Loucy (cell line): ENCODE data around the gene XXYLT1.

Experiments
- H2AFZ ChIP-seq: fragments of 200-600 bp; sonication (generic); 2 replicates; pipeline ENCODE4 v1.6.0; 2016; ENCODE audit warnings: antibody characterized with exemption, mild to moderate bottlenecking, low read length, moderate library complexity
- H3F3A ChIP-seq: fragments of 200-600 bp; 2 replicates; pipeline ENCODE4 v1.6.0; 2016; ENCODE audit warnings: antibody characterized with exemption, low read depth, mild to moderate bottlenecking
- H3K27me3 ChIP-seq: fragments of 200-600 bp; sonication (generic); 2 replicates; pipeline ENCODE4 v1.6.1; 2014; ENCODE audit warnings: low read length, mild to moderate bottlenecking; ENCODE audit not compliant: insufficient read depth, poor library complexity, severe bottlenecking
- H3K36me3 ChIP-seq: fragments of 200-600 bp; sonication (generic); 2 replicates; pipeline ENCODE4 v1.6.1; 2016; ENCODE audit warnings: low read length; ENCODE audit not compliant: insufficient read depth
- H3K4me1 ChIP-seq: fragments of 200-600 bp; sonication (generic); 2 replicates; pipeline ENCODE4 v1.5.1; 2014; ENCODE audit warnings: low read length, mild to moderate bottlenecking; ENCODE audit not compliant: insufficient read depth, poor library complexity, severe bottlenecking
- H3K4me2 ChIP-seq: fragments of 200-600 bp; sonication (generic); 2 replicates; pipeline ENCODE4 v1.6.0; 2014; ENCODE audit warnings: antibody characterized with exemption, low read length, low read depth, mild to moderate bottlenecking; ENCODE audit not compliant: poor library complexity, severe bottlenecking
- H3K4me3 ChIP-seq: fragments of 200-600 bp; sonication (generic); 2 replicates; pipeline ENCODE4 v1.5.1; 2014; ENCODE audit warnings: low read length, mild to moderate bottlenecking, mixed read lengths; ENCODE audit not compliant: poor library complexity, severe bottlenecking
- H3K79me2 ChIP-seq: fragments of 200-600 bp; sonication (generic); 2 replicates; pipeline ENCODE4 v1.6.1; 2014; ENCODE audit warnings: low read length; ENCODE audit not compliant: insufficient read depth
- H3K9ac ChIP-seq: fragments of 200-600 bp; sonication (generic); 2 replicates; pipeline ENCODE4 v1.6.0; 2014; ENCODE audit warnings: mild to moderate bottlenecking, low read depth, low read length, moderate library complexity; ENCODE audit not compliant: poor library complexity, severe bottlenecking
- H3K9me2 ChIP-seq: fragments of 200-600 bp; sonication (generic); replicated peaks from 2 replicates; pipeline ENCODE4 v1.6.1; 2016; ENCODE audit warnings: low read depth, low read length, mixed read lengths
- H3K9me3 ChIP-seq: fragments of 200-600 bp; sonication (generic); 2 replicates; pipeline ENCODE4 v1.6.1; 2014; ENCODE audit warnings: mild to moderate bottlenecking, antibody characterized with exemption, low read length, low read depth; ENCODE audit not compliant: insufficient read depth
- H4K20me1 ChIP-seq: fragments of 200-600 bp; sonication (generic); 2 replicates; pipeline ENCODE4 v1.6.0; 2014; ENCODE audit warnings: antibody characterized with exemption, low read length, mild to moderate bottlenecking; ENCODE audit not compliant: insufficient read depth, poor library complexity, severe bottlenecking
- CTCF ChIP-seq: fragments of 200-600 bp; sonication (generic); conservative IDR thresholded peaks from 2 replicates; pipeline ENCODE4 v1.5.1; 2014; ENCODE audit warnings: mild to moderate bottlenecking, antibody characterized with exemption, low read length
- EZH2phosphoT487 ChIP-seq: fragments of 200-600 bp; IDR thresholded peaks from 2 replicates; pipeline ENCODE4 v1.6.1; 2018; ENCODE audit warnings: antibody characterized with exemption, mild to moderate bottlenecking, moderate library complexity, borderline replicate concordance

The XXYLT1 gene

DNA sequence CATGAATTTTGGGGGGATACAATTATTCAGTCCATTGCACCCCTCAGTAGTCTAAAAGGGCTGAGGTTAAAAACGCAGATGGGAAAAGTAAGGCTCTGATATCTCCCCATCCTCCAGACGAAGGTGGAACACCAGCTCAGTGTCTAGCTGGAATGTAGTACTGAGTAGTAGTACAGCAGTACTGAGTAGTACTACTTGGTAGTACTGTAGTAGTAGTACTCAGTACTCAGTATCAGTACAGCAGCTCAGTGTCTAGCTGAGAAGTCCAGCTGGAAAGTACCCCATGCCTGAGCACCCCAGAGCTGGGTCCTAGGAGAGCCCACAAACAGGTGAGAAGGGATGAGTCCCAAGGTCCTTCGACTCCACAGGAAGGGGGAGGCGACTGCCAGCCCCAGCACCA lies 148.7 kb downstream of the XXYLT1 start:
- H3F3A ChIP-seq: peaks cover 7% of the 10 kb centered on the region; the same call in 1 of the 2 replicates
- H2AFZ ChIP-seq: no peak overlapping the region
- no peak overlapping the region for H3K4me2 ChIP-seq
- peaks cover 77% of the 10 kb centered on the region for H3K79me2 ChIP-seq
- H3K4me1 ChIP-seq: peaks cover 62% of the 10 kb centered on the region
- TF ChIP-seq EZH2phosphoT487 (no peak), CTCF (no peak)
- no peak overlapping the region for H3K9ac ChIP-seq
- H3K9me3 ChIP-seq: no peaks in the 10 kb centered on the region
- no peaks in the 10 kb centered on the region for H3K9me2 ChIP-seq
- no peaks in the 10 kb centered on the region for H4K20me1 ChIP-seq
- H3K27me3 ChIP-seq: no peaks in the 10 kb centered on the region
- H3K36me3 ChIP-seq: peaks cover 19% of the 10 kb centered on the region; the same call in 1 of the 2 replicates
- no peak overlapping the region for H3K4me3 ChIP-seq

DNA sequence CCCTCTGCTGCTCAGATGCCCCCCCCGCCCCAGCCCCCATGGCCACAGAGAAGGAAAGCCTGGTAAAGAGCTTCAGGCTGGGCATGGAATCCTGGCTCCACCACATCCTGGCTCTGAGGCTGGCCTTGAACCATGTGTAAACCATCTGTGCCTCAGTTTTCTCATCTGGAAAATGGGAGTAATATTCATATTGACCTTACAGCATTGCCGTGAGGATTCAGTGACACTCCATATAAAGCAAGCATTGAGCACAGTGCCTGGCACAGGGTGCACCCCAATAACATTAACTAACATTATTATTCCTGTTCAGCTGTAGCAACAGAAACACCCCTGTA lies 150.7 kb downstream of the XXYLT1 start:
- Histone ChIP-seq H3K4me1 (peaks cover 63% of the 10 kb centered on the region), H3K9me2 (no peaks in the 10 kb centered on the region), H3K79me2 (peaks cover 78% of the 10 kb centered on the region), H2AFZ (no peak overlapping the region), H4K20me1 (no peaks in the 10 kb centered on the region), H3K9me3 (no peaks in the 10 kb centered on the region), H3K4me2 (no peak overlapping the region), H3F3A (peaks cover 7% of the 10 kb centered on the region; the same call in 1 of the 2 replicates), H3K36me3 (peaks cover 21% of the 10 kb centered on the region; the same call in 1 of the 2 replicates), H3K9ac (no peak overlapping the region), H3K4me3 (no peak overlapping the region), H3K27me3 (no peaks in the 10 kb centered on the region)
- TF ChIP-seq CTCF: no peak
- no peak for TF ChIP-seq EZH2phosphoT487

GRCh38 chr3:195119461-195120266 lies 151.3 kb downstream of the XXYLT1 start:
- H3K36me3 ChIP-seq: peaks cover 25% of the 10 kb centered on the region; the same call in 1 of the 2 replicates
- TF ChIP-seq EZH2phosphoT487 (no peak), CTCF (no peak)
- H4K20me1 ChIP-seq: no peaks in the 10 kb centered on the region
- no peaks in the 10 kb centered on the region for H3K9me2 ChIP-seq
- H3K4me2 ChIP-seq: no peak overlapping the region
- H2AFZ ChIP-seq: no peak overlapping the region
- peaks cover 7% of the 10 kb centered on the region; the same call in 1 of the 2 replicates for H3F3A ChIP-seq
- H3K4me1 ChIP-seq: peaks cover 63% of the 10 kb centered on the region
- peaks cover 78% of the 10 kb centered on the region for H3K79me2 ChIP-seq
- no peak overlapping the region for H3K4me3 ChIP-seq
- H3K27me3 ChIP-seq: no peaks in the 10 kb centered on the region
- H3K9ac ChIP-seq: no peak overlapping the region
- no peaks in the 10 kb centered on the region for H3K9me3 ChIP-seq
